Uterus (tissue), 2 donors: Measurements from ENCODE around the gene FGF14.

Experiments used
- CTCF ChIP-seq, 4 experiments: fragments of 200-600 bp in 2 of 4; fragments of 450-650 bp in 2 of 4; sonication (generic) in 2 of 4; IDR thresholded peaks; one replicate each; pipeline ENCODE4 v1.5.1; 2016 to 2019; ENCODE audit warnings: antibody characterized with exemption in 4 of 4, mild to moderate bottlenecking in 2 of 4, moderate library complexity in 1 of 4
- POLR2A ChIP-seq, 2 donors: fragments of 450-650 bp; IDR thresholded peaks; one replicate each; pipeline ENCODE4 v1.6.1; 2016; ENCODE audit warnings: antibody characterized with exemption in 2 of 2, mild to moderate bottlenecking in 1 of 2, moderate library complexity in 1 of 2

- no peak for TF ChIP-seq CTCF (IDR thresholded peaks at IDR 0.05)
- TF ChIP-seq POLR2A (IDR thresholded peaks at IDR 0.05) = no peak
Measured at GRCh38 chr13:102139626-102140025, 262.2 kb downstream of the FGF14 start.
